Globus pallidus (tissue), 1 donor: ENCODE measurements around the gene DTNBP1.
A peak's percentile ranks its signal among the peaks of the same experiment; 100 is the strongest.

Experiments
- DNase-seq: peaks from one replicate; pipeline ENCODE4 v3.0.0-alpha.2; 2015; ENCODE audit warnings: low spot score

The DTNBP1 gene

GRCh38 chr6:15501826-15502445 is 160.9 kb downstream of the DTNBP1 start:
- peak; percentile 74 for DNase-seq

DNA sequence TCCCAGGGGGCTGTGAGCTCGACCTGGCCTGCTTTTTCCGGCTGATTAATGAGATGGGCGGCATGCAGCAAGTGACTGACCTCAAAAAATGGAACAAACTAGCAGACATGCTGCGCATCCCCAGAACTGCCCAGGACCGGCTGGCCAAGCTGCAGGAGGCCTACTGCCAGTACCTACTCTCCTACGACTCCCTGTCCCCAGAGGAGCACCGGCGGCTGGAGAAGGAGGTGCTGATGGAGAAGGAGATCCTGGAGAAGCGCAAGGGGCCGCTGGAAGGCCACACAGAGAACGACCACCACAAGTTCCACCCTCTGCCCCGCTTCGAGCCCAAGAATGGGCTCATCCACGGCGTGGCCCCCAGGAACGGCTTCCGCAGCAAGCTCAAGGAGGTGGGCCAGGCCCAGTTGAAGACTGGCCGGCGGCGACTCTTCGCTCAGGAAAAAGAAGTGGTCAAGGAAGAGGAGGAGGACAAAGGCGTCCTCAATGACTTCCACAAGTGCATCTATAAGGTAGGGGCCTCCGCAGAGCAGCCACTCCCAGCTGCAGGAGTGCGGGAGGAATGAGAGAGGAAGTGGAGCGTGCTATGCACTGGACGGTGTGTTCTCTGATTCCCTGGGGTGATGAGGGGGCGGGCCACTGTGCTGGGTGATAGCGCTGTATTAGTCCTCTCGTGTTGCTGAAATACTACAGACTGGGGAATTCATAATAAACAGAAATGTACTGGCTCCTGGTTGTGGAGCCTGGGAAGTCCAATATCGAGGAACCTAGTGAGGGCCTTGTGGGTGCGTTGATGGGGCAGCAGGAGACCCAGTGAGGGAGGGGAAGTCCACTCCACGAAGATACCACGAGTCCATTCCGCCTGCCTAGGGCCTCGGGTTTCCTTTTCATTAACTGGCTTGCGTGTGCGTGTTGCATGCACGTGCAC is 161.7 kb downstream of the DTNBP1 start:
- DNase-seq: no peak

GRCh38 chr6:15500078-15500740 is 162.6 kb downstream of the DTNBP1 start:
- DNase-seq: no peak

GRCh38 chr6:15499591-15499990 is 163.2 kb downstream of the DTNBP1 start:
- DNase-seq: no peak

DNA sequence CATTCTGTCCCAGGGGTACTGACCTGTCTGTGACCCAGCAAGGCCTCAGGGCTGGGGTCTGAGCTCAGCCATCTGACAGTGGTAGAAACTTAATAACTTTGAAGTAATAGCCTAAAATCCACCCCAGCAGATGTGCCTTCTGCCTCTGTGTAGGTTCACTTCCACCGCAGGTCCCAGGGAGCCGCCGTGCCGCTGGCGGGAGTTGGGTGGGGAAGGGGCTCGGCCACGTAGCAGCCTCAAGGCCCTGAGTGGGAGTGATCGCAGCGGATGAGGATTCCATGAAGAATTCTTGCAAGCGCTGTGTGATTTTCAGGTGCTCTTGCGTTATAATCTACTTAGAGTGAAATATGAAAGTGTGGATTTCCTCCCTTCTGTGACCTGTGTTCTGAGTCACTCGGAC is 163.7 kb downstream of the DTNBP1 start:
- no peak for DNase-seq

DNA sequence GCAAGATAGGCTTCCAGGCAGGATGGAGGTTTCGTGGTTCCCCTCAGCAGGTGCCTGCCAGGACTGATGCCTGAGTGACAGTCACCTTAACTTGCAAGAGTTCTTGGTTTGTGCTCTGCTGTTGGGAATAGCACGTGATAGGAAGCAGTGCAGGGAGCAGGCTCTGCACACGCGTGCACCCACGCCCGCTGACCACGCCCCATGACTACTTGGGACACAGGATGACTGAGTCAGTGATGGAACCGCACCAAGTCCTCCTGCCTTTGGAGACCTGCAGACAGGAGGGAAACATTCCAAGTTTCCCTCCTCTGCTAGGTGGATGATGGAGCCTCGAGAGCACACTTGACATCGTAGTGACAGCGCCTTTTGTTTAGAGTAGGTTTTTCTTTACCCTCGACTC is 164.2 kb downstream of the DTNBP1 start:
- DNase-seq: no peak

DNA sequence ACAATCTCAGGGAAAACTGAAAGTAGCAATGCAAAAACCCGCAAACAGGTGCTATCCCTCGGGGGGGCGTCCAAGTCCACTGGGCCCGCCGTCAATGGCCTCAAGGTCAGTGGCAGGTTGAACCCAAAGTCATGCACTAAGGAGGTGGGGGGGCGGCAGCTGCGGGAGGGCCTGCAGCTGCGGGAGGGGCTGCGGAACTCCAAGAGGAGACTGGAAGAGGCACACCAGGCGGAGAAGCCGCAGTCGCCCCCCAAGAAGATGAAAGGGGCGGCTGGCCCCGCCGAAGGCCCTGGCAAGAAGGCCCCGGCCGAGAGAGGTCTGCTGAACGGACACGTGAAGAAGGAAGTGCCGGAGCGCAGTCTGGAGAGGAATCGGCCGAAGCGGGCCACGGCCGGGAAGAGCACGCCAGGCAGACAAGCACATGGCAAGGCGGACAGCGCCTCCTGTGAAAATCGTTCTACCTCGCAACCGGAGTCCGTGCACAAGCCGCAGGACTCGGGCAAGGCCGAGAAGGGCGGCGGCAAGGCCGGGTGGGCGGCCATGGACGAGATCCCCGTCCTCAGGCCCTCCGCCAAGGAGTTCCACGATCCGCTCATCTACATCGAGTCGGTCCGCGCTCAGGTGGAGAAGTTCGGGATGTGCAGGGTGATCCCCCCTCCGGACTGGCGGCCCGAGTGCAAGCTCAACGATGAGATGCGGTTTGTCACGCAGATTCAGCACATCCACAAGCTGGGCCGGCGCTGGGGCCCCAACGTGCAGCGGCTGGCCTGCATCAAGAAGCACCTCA is 166.3 kb downstream of the DTNBP1 start:
- DNase-seq: no peak

DNA sequence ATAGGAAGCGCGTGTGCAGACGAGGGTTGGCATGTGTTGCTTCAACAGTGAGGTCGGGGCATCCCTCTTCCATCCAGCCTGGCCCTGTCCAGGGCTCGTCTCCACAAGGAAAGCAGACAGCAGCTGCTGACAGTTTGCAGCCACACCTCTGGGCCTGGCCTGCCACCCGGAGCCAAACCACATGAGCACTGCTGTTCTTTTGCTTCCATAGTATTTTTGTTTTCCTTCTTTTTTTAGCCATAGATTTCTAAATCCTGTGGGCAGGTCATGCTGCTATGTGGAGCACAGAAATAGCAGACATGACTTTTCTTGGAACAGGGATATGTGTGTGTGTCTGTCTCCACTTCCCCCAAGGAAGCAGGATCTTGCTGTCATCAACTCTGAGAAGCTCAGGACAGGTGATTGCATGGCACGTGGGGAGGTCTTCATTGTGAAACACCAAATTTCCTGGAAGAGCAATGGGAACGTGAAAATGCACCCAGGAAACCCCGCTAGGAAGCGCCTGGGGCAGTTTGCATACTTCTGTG is 167.4 kb downstream of the DTNBP1 start:
- no peak for DNase-seq

- DNase-seq: no peak
Measured at GRCh38 chr6:15493437-15494168, 169.2 kb downstream of the DTNBP1 start.

GRCh38 chr6:15491986-15492269 is 170.9 kb downstream of the DTNBP1 start:
- no peak for DNase-seq

DNA sequence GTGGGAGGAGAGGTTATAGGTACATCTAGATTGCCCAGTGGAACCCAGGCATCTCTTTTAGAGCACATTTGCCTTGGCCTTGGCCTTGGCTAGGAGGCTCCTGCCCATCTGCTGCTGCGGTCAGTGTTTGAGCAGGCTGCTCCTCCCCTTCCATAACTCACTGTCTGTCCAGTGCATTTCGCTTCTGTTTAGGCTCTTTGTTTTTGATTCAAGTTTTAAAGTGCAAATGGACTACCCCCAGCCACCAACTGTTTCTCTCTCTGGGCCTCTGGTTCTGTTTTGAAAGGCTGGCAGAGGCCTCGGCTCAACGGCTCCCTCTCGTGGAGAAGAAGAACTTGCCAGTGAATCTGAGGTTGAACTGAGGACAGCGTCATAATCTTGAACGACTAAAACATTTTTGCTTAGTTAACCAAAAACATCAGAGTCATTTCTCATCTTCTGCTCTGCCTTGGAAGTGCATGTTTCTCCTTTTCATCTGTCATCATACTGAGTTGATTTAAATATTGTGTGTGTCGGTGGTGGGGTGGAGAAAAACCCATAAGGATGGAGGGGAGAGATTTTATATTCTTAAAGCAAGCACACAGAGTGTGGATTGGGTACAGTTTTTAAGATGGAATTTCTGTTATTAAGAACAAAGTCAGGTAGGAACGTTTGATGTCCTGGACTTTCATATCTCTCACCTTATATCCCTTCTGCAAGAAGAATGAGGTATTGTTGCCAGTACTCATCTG is 171.4 kb downstream of the DTNBP1 start:
- DNase-seq: peak; percentile 95

- no peak for DNase-seq
Measured at GRCh38 chr6:15490242-15491100, 172.4 kb downstream of the DTNBP1 start.

GRCh38 chr6:15489261-15489962 is 173.4 kb downstream of the DTNBP1 start:
- DNase-seq: no peak

DNA sequence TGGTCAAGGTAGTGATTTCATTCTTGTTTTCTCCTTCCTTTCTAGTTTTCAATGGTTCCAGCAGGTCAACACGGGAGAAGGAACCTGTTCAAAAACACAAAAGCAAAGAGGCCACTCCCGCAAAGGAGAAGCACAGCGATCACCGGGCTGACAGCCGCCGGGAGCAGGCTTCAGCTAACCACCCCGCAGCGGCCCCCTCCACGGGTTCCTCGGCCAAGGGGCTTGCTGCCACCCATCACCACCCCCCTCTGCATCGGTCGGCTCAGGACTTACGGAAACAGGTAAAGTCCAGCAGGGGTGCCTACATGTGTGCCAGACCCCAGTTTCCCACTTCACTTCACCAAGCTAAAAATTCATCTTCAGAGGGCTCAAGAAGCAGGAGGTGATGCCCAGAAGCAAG is 175.6 kb downstream of the DTNBP1 start:
- DNase-seq: no peak

DNA sequence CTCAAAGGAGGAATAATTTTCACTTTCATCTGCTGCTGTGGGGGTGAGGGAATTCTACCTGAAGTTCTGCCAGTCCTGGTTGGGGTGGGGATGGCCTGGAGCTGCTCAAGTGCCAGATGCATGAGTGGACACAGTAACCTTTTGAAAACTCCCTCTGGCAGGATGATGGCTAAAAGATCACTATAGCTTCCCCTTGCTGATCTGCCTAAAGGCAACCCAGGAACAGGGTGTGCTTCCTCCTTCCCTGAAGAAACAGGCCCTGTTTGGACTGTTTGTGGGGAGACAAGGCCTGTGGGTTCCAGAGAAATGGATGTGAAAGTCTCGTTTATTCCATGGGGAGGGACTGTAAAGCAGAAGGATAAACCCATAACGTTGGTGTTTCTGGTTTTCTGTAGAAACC is 176.9 kb downstream of the DTNBP1 start:
- no peak for DNase-seq

DNA sequence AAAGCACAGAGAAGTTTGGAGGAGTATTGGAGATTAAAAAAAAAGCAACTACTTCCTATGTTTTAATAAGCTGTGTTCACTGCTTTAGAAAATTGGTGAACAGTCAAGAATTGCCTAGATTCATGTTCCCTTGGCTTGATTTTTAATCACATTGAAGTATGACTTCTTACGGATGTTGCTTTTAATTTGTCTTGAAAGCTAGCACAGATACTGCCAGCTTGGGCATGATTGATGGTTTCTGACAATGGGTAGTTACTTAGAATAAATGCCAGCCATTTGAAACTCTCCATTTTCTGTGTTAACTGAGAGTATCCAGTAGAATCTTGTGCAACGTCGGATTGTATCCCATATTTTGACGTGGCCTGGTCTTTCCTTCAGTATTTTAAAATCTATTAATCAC is 178.0 kb downstream of the DTNBP1 start:
- no peak for DNase-seq

DNA sequence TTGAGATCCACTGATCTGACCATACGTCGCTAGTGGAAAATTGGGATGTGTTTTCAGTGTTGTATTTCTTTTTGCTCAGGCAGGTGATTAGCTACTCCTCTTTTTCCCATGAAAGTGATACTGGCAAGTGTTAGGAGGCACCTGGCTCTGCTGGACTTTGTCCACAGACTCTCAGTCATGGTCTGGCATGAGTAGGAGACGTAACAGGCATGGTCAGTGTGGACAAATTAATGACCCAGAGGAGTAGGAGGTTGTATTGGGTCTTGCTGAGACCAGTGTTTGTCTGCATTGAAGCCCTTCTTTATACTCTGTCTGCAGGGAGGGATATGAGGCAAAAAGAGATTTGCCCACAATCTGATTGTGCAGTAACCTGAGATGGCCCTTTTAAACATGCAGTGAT is 178.7 kb downstream of the DTNBP1 start:
- DNase-seq: no peak

DNA sequence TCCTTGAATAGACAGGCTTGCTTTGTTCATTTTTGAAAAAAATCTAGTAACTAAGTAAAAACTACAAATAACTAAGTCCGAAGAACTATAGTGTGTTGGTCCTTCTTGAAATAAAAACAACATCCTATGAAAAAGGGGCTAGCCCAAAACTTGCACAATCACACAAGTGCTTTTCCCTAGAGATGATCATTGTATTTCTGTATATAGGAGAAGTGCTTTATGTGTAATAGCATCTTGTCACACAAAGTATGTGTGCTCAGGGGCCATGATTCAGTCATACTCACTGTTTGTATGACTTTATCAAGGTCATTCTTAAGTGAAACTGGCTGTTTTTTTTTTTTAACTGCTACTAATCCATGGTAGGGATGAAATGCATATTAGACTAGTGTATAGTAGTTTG is 179.8 kb downstream of the DTNBP1 start:
- DNase-seq: no peak
